Thymus (tissue), 11 donors: ENCODE measurements around the gene ITSN2. TPM values are rescaled to one million over a fixed set of nuclear protein-coding genes. Genes with fewer than 3 reads are reported as not detected.

Experiments used
- DNase-seq, 9 donors: peaks; one replicate each; pipeline ENCODE4 v3.0.0-alpha.2; 2013; ENCODE audit warnings: low spot score in 9 of 9, low read depth in 6 of 9, missing footprints in 1 of 9
- H3K27ac ChIP-seq, 2 donors: one replicate each; pipeline ENCODE4 v1.5.1; 2013; ENCODE audit warnings: control low read depth in 1 of 2, low read depth in 1 of 2, low read length in 1 of 2, mild to moderate bottlenecking in 1 of 2, moderate library complexity in 1 of 2
- H3K27me3 ChIP-seq, 2 donors: one replicate each; pipeline ENCODE4 v1.5.1; 2013; ENCODE audit warnings: low read length in 1 of 2; ENCODE audit not compliant: control insufficient read depth in 2 of 2, insufficient read depth in 1 of 2
- H3K36me3 ChIP-seq, 2 donors: one replicate each; pipeline ENCODE4 v1.5.1; 2013; ENCODE audit warnings: low read length in 1 of 2, mild to moderate bottlenecking in 1 of 2, moderate library complexity in 1 of 2; ENCODE audit not compliant: control insufficient read depth in 2 of 2, insufficient read depth in 2 of 2
- H3K4me1 ChIP-seq, 2 donors: one replicate each; pipeline ENCODE4 v1.5.1; 2013; ENCODE audit warnings: low read length in 2 of 2; ENCODE audit not compliant: control insufficient read depth in 2 of 2, insufficient read depth in 2 of 2
- H3K4me3 ChIP-seq, 2 donors: one replicate each; pipeline ENCODE4 v1.5.1; 2013; ENCODE audit warnings: low read length in 2 of 2, control low read depth in 1 of 2, mild to moderate bottlenecking in 1 of 2
- H3K9me3 ChIP-seq, 2 donors: one replicate each; pipeline ENCODE4 v1.5.1; 2013; ENCODE audit warnings: low read length in 1 of 2, mild to moderate bottlenecking in 1 of 2; ENCODE audit not compliant: control insufficient read depth in 2 of 2, insufficient read depth in 1 of 2
- WGBS: extraction: QIAGEN DNeasy Blood & Tissue Kit; methylation state at CpG from one replicate; pipeline ENCODE4 v1.1.7; 2013; 5-methylcytosine and 5-hydroxymethylcytosine counted together
- polyA plus RNA-seq: library from polyadenylated mRNA; stranded (reverse); fragments of 200-250 nt; gene quantifications from one replicate; pipeline ENCODE4 v1.2.3, GENCODE V29; 2013
- total RNA-seq: library from RNA; stranded (reverse); fragments of 120-200 nt; gene quantifications from one replicate; pipeline ENCODE4 v1.2.4, GENCODE V29; 2013
- donor health status: healthy.

The ITSN2 gene
- total and polyA plus RNA-seq, 2 donors, result 30.5 to 74.6 TPM

DNA sequence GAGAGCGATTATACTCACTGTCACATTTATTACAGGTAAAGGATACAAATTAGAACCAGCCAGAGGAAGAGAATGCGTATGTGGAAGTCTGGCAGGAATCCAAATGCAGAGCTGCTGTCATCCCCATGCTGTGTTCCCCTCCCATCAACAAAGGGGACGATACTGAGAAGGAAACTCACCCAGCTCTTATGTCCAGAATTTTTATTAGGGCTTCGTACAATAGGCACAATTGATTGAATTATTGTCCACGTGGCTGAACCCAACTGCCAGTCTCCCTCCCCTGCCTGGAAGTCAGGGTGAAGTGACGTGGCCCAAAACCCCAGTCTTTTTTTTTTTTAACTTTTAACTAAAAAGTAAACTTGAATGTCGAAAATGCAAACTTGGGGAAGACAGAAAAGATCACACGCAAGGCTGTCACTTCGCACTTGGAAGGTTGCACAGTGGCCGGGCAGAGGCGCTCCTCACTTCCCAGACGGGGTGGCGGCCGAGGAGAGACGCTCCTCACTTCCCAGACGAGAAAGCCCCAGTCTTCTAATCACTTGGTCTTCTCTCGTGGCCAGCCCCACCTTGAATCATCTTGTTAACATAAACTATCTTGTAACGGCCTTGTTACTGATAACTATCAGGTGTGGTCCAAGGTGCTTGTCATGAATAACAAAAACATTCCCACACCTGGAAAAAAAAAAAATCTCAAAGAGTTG is 40.0 kb upstream of the ITSN2 start:
- no peak for DNase-seq
- peaks cover 0 to 5% of the 10 kb centered on the region in 2 donors for H3K4me1 ChIP-seq
- WGBS, result 91% methylated on average over 18 of the region's 18 CpGs

GRCh38 chr2:24399434-24400206 is 39.3 kb upstream of the ITSN2 start:
- Histone ChIP-seq H3K36me3 (no peaks in the 10 kb centered on the region), H3K4me1 (peaks cover 0 to 5% of the 10 kb centered on the region in 2 donors), H3K9me3 (no peaks in the 10 kb centered on the region), H3K4me3 (no peak overlapping the region), H3K27me3 (peaks cover 0 to 19% of the 10 kb centered on the region in 2 donors), H3K27ac (no peak overlapping the region)
- no peak for DNase-seq
- WGBS, result 95% methylated on average over 10 of the region's 10 CpGs

More for the DNA sequence above, 40.0 kb upstream of the ITSN2 start:
- peak overlapping the region in 1 of 2 donors; percentile 42 for H3K27ac ChIP-seq
- H3K9me3 ChIP-seq, result no peaks in the 10 kb centered on the region
- H3K36me3 ChIP-seq, result no peaks in the 10 kb centered on the region
- H3K4me3 ChIP-seq, result no peak overlapping the region
- peaks cover 0 to 19% of the 10 kb centered on the region in 2 donors for H3K27me3 ChIP-seq

DNA sequence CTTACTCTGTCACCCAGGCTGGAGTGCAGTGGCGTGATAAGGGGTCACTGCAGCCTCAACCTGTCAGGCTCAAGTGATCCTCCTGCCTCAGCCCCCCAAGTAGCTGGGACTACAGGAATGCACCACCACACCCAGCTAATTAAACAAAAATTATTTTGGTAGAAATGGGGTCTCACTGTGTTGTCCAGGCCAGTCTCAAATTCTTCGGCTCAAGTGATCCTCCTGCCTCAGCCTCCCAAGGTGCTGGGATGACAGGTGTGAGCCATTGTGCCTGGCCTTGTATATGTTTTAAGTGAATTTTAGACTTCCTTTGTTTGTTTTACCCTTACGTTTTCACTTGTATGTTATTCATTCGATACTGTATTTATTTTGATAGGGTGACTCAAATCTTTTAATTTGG is 34.7 kb upstream of the ITSN2 start:
- Histone ChIP-seq H3K27me3 (no peaks in the 10 kb centered on the region), H3K36me3 (no peaks in the 10 kb centered on the region), H3K9me3 (no peaks in the 10 kb centered on the region), H3K4me1 (no peaks in the 10 kb centered on the region), H3K27ac (no peak overlapping the region), H3K4me3 (no peak overlapping the region)
- no peak for DNase-seq
- 99% methylated on average over 4 of the region's 4 CpGs for WGBS

- no peaks in the 10 kb centered on the region for H3K36me3 ChIP-seq
- DNase-seq, result no peak
- 93% methylated on average over 5 of the region's 5 CpGs for WGBS
These were observed 32.3 kb upstream of the ITSN2 start for GRCh38 chr2:24392542-24393059.

DNA sequence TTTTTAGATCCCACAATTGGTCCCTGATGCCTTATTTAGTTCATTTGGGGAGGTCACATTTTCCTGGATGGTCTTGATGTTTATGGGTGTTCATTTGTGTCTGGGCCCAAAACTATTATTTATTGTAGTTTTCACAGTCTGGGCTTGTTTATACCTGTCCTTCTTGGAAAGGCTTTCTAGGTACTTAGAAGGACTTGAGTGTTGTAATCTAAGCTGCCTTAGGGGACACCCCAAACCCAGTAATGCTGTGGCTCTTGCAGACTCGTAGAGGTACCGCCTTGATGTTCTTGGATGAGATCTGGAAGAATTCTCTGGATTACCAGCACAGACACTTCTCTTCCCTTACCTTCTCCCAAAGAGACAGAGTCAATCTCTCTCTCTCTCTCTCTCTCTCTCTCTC is 25.0 kb upstream of the ITSN2 start:
- Histone ChIP-seq H3K27me3 (no peaks in the 10 kb centered on the region), H3K4me1 (no peaks in the 10 kb centered on the region)
- 92% methylated on average over 2 of the region's 2 CpGs for WGBS

More at GRCh38 chr2:24392542-24393059, 32.3 kb upstream of the ITSN2 start:
- Histone ChIP-seq H3K4me3 (no peak overlapping the region), H3K4me1 (no peaks in the 10 kb centered on the region), H3K27me3 (no peaks in the 10 kb centered on the region), H3K27ac (no peak overlapping the region), H3K9me3 (no peaks in the 10 kb centered on the region)

GRCh38 chr2:24382363-24383073 is 22.2 kb upstream of the ITSN2 start:
- H3K27me3 ChIP-seq, result no peaks in the 10 kb centered on the region
- 38% methylated on average over 10 of the region's 10 CpGs for WGBS
- H3K4me3 ChIP-seq, result no peak overlapping the region
- H3K36me3 ChIP-seq, result no peaks in the 10 kb centered on the region
- no peaks in the 10 kb centered on the region for H3K9me3 ChIP-seq
- no peaks in the 10 kb centered on the region for H3K4me1 ChIP-seq
- H3K27ac ChIP-seq, result no peak overlapping the region
- DNase-seq, result peak in 7 of 9 donors; percentile 45 to 81 (median 58)

More for the DNA sequence above, 25.0 kb upstream of the ITSN2 start:
- Histone ChIP-seq H3K27ac (no peak overlapping the region), H3K4me3 (no peak overlapping the region), H3K36me3 (no peaks in the 10 kb centered on the region), H3K9me3 (no peaks in the 10 kb centered on the region)
- DNase-seq, result no peak

DNA sequence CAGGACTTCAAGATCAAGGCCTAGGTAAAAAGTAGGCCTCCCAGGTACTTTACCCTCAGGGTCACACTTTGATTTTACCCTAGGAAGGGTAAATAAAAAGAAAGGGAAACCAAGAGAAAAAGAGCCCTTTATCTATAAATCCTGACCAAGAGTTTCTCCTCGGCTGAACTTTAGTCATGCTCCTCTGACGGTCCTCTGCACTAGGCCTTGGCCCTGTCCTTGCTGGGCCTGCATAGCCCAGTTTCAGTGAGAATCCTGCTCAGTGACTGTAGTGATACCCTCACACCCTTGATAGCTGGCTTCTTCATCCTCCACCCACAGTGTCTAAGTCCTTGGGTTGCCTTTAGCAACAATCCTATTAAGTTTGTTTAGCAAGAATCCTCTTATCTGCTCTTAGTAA is 20.5 kb upstream of the ITSN2 start:
- Histone ChIP-seq H3K9me3 (no peaks in the 10 kb centered on the region), H3K4me1 (no peaks in the 10 kb centered on the region), H3K27me3 (no peaks in the 10 kb centered on the region), H3K36me3 (no peaks in the 10 kb centered on the region), H3K27ac (no peak overlapping the region), H3K4me3 (no peak overlapping the region)
- no peak for DNase-seq
- WGBS, result 98% methylated on average over 2 of the region's 2 CpGs

DNA sequence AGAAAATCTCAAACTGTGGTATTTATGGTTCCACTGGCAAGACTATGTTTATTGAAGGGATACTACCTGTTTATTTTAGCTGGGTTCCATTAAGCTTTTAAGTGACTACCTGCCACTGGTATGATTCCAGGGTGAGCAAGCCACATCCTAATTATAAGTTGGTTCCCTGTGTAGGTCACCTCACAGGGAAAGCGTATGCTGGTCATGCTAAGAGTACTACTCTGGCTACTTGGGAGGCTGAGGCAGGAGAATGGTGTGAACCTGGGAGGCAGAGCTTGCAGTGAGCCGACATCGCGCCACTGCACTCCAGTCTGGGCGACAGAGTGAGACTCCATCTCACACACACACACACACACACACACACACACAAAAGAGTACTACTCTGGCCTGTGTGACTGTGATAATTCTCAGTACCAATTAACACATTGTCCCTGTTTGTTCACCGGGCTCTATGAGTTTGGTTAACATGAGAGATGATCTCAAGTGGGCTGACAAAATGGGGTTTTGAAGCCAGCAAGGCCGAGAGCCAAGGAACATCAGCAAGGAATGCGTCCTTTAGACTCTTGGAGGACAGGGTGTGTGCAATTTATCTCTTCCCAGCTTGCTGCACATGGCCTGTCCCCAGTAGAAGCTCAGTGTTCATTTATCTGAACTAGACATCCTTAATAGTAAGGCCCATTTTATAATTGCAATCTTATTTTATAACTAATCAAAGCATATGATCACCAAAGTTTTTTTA is 15.2 kb upstream of the ITSN2 start:
- Histone ChIP-seq H3K27me3 (no peaks in the 10 kb centered on the region), H3K4me3 (no peak overlapping the region), H3K27ac (no peak overlapping the region), H3K4me1 (no peaks in the 10 kb centered on the region), H3K36me3 (no peaks in the 10 kb centered on the region), H3K9me3 (no peaks in the 10 kb centered on the region)
- DNase-seq, result no peak
- 83% methylated on average over 7 of the region's 8 CpGs for WGBS
